ENCODE data around the gene TRIL. TPM values are rescaled to one million over a fixed set of nuclear protein-coding genes. Genes with fewer than 3 reads are reported as not detected.

The TRIL gene
- total and polyA plus RNA-seq, 4 donors, result 0.52 to 17.0 (median 1.8) TPM

- ATAC-seq (ENCODE audit: insufficient read depth, low FRiP score) (no peak), DNase-seq (no peak)
- Histone ChIP-seq H3K9ac (ENCODE audit: insufficient read depth in 1 of 2, low read length in 2 of 2) (no peak overlapping the region), H3K27ac (ENCODE audit: low read depth in 1 of 2, low read length in 1 of 2) (peak overlapping the region in 1 of 2 donors; percentile 43), H3K4me1 (ENCODE audit: control insufficient read depth in 5 of 5, insufficient read depth in 5 of 5, low read length in 5 of 5) (peaks cover 0 to 37% (median 5%) of the 10 kb centered on the region in 5 donors), H3K4me3 (no peak overlapping the region), H3K27me3 (ENCODE audit: control insufficient read depth in 3 of 3, insufficient read depth in 3 of 3, low read length in 2 of 3) (no peaks in the 10 kb centered on the region), H3K9me3 (ENCODE audit: control insufficient read depth in 4 of 4, insufficient read depth in 3 of 4, low read length in 3 of 4) (peaks cover 0 to 6% (median 0%) of the 10 kb centered on the region in 4 donors), H3K36me3 (ENCODE audit: control insufficient read depth in 4 of 4, insufficient read depth in 4 of 4, low read length in 4 of 4) (no peaks in the 10 kb centered on the region)
- TF ChIP-seq, protein P1, sequence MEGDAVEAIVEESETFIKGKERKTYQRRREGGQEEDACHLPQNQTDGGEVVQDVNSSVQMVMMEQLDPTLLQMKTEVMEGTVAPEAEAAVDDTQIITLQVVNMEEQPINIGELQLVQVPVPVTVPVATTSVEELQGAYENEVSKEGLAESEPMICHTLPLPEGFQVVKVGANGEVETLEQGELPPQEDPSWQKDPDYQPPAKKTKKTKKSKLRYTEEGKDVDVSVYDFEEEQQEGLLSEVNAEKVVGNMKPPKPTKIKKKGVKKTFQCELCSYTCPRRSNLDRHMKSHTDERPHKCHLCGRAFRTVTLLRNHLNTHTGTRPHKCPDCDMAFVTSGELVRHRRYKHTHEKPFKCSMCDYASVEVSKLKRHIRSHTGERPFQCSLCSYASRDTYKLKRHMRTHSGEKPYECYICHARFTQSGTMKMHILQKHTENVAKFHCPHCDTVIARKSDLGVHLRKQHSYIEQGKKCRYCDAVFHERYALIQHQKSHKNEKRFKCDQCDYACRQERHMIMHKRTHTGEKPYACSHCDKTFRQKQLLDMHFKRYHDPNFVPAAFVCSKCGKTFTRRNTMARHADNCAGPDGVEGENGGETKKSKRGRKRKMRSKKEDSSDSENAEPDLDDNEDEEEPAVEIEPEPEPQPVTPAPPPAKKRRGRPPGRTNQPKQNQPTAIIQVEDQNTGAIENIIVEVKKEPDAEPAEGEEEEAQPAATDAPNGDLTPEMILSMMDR (IDR thresholded peaks at IDR 0.05; ENCODE audit: control extremely low read depth, extremely low read depth), result no peak
- WGBS, 2 donors, result 81 to 86% methylated on average over 7 of the region's 7 CpGs
Observed at GRCh38 chr7:28960071-28960840, 2.1 kb upstream of the TRIL start.

DNA sequence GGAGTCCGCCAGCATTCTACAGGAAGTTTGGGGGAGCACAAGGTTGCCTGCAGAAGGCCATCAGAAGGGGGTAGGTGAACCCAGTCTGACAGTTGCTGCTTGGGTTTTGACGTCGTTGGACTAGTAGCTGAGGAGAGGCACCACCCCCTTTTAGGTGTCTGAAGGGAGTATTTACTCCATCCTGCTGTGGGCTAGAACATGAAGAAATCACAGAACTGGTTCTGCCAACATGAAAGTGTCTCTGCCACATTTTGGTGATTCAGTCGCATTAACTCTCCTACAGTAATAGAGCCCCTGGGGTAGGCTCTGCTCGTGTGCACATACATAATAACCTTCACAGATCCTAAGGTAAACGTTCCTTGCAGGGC, 834 bp upstream of the TRIL start:
- H3K27me3 ChIP-seq (ENCODE audit: control insufficient read depth in 3 of 3, insufficient read depth in 3 of 3, low read length in 2 of 3), result no peaks in the 10 kb centered on the region
- peak overlapping the region in 1 of 2 donors; percentile 66 for H3K9ac ChIP-seq (ENCODE audit: insufficient read depth in 1 of 2, low read length in 2 of 2)
- TF ChIP-seq, protein P1 (IDR thresholded peaks at IDR 0.05; ENCODE audit: control extremely low read depth, extremely low read depth), result no peak
- H3K27ac ChIP-seq (ENCODE audit: low read depth in 1 of 2, low read length in 1 of 2), result peak overlapping the region in 1 of 2 donors; percentile 53
- WGBS, 2 donors, result 58 to 71% methylated on average over 6 of the region's 6 CpGs
- ATAC-seq (ENCODE audit: insufficient read depth, low FRiP score) (no peak), DNase-seq (peak in 1 of 3 donors; percentile 51)
- H3K4me1 ChIP-seq (ENCODE audit: control insufficient read depth in 5 of 5, insufficient read depth in 5 of 5, low read length in 5 of 5), result peaks cover 0 to 49% (median 18%) of the 10 kb centered on the region in 5 donors
- peaks cover 0 to 7% (median 0%) of the 10 kb centered on the region in 4 donors for H3K9me3 ChIP-seq (ENCODE audit: control insufficient read depth in 4 of 4, insufficient read depth in 3 of 4, low read length in 3 of 4)
- no peak overlapping the region for H3K4me3 ChIP-seq
- H3K36me3 ChIP-seq (ENCODE audit: control insufficient read depth in 4 of 4, insufficient read depth in 4 of 4, low read length in 4 of 4), result no peaks in the 10 kb centered on the region

- H3K9me3 ChIP-seq (ENCODE audit: control insufficient read depth in 4 of 4, insufficient read depth in 3 of 4, low read length in 3 of 4), result peaks cover 0 to 7% (median 0%) of the 10 kb centered on the region in 4 donors
- 4 to 5% methylated on average over 36 to 47 of the region's 47 CpGs for WGBS, 2 donors
- peaks cover 0 to 3% (median under 1%) of the 10 kb centered on the region in 4 donors for H3K36me3 ChIP-seq (ENCODE audit: control insufficient read depth in 4 of 4, insufficient read depth in 4 of 4, low read length in 4 of 4)
- no peaks in the 10 kb centered on the region for H3K27me3 ChIP-seq (ENCODE audit: control insufficient read depth in 3 of 3, insufficient read depth in 3 of 3, low read length in 2 of 3)
- peaks cover 0 to 56% (median 29%) of the 10 kb centered on the region in 5 donors for H3K4me1 ChIP-seq (ENCODE audit: control insufficient read depth in 5 of 5, insufficient read depth in 5 of 5, low read length in 5 of 5)
- DNase-seq (no peak), ATAC-seq (ENCODE audit: insufficient read depth, low FRiP score) (no peak)
- H3K27ac ChIP-seq (ENCODE audit: low read depth in 1 of 2, low read length in 1 of 2), result peak overlapping the region in 1 of 2 donors; percentile 34
- H3K4me3 ChIP-seq, result no peak overlapping the region
- TF ChIP-seq, protein P1 (IDR thresholded peaks at IDR 0.05; ENCODE audit: control extremely low read depth, extremely low read depth), result no peak
- H3K9ac ChIP-seq (ENCODE audit: insufficient read depth in 1 of 2, low read length in 2 of 2), result no peak overlapping the region
Observed at GRCh38 chr7:28957751-28958234, 337 bp downstream of the TRIL start.

Measured in lung (tissue), 12 donors.